LHCN-M2 (cell line): Measurements from ENCODE around the gene FBL. TPM values are rescaled to one million over a fixed set of nuclear protein-coding genes. Genes with fewer than 3 reads are reported as not detected.
A peak's percentile ranks its signal among the peaks of the same experiment; 100 is the strongest.

ENCODE experiments used
- DNase-seq: peaks from one replicate; pipeline ENCODE4 v3.0.0-alpha.2; 2012; ENCODE audit warnings: low read depth
- total RNA-seq: library from RNA; depleted of rRNA; stranded (reverse); fragments of >200 nt; gene quantifications from 2 replicates; pipeline ENCODE4 v1.2.3, GENCODE V29; 2014

Gene FBL
- total RNA-seq, 1 experiment from 2014 or later, result 80.9 TPM

DNA sequence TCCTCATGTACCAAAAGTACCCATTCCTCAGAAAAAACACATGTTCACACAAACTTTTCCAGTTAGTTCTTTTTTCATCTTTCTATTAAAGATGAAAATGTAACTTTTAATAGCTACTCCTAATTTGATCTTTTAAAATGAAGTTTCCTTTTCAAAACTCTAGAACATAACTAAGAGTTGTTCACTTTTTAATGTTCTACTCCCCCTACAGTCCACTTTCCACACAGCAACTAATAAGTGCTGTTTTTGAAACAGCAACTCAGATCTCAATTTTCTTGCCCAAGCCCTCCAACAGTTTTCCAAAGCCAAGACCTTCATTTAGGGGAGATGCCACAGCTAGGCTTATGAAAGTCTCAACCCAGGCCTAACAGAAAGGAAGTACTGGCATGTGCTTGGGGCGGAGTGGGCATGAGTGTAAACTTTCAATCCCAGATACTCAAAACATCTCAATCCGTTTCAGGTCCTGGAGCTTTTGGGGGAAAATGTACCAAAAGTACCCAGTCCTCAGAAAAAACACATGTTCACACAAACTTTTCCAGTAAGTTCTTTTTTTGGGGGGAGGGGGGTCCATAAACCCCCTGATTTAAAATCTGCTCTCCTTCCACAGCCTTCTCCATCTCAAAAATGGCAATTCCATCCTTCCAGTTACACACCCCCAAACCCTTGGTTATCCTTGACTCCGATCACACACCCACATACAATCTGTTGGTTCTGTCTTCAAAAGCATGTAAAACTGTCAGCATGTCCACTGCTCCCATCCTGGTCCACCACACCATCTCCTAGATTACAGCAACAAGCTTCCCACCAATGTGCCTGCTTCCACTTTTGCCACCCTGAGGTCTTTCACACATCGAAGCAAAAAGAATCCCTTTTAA lies 2.0 kb downstream of the FBL start:
- peak; percentile 42 for DNase-seq

DNA sequence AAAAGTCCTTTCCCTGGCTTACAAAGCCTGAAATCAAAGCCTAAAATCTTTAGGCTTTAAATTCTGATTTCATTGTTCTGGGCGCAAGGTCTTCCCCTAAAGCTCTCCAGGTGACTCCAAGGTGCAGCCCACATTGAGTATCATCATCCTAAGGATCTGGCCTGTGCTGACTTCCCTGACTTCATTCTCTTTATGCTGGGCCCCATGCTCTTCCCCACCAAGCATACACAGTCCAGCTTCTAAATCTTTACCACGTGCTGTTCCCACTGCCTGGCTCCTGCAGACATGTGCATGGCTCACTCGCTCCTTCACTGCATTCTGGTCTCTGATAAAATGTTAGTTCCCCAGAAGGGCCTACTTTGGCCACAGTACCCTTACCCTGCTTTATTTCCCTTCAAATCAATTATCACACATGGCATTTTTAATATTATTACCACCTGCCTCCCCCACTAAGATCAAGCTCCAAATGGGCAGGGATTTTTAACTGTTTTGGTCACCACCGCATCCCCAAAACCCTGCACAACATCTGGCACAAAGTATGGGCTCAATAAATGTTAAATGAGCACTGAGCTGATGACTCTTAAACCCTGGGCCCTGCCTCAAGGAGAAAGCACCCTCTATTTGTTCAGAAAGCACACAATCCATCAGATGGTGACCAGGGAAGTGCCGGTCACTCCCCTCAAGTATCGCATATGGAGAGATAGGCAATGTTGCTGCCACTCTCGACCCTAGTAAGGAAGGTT lies 3.3 kb downstream of the FBL start:
- no peak for DNase-seq

GRCh38 chr19:39841041-39841440 lies 5.1 kb downstream of the FBL start:
- no peak for DNase-seq

- no peak for DNase-seq
Measured at GRCh38 chr19:39840492-39840891, 5.7 kb downstream of the FBL start.

- DNase-seq, result peak; percentile 13
Measured at GRCh38 chr19:39839678-39840327, 6.4 kb downstream of the FBL start.

GRCh38 chr19:39838569-39838968 lies 7.6 kb downstream of the FBL start:
- no peak for DNase-seq

DNA sequence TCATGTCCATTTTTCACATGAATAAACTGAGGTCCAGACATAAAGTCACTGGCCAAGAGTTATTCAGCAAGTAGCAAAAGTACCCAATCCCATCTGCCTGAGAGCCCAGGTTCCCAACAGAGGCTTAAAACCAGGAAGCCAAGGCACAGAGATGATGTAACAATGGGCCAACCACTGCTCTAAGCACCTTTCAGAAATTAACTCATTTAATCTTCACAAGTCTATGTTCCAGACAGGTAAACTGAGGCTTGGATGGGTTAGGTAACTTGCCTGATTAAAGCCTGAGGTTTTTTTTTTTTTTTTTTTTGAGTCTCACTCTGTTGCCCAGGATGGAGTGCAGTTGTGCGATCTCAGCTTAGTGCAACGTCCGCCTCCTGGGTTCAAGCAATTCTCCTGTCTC lies 8.2 kb downstream of the FBL start:
- no peak for DNase-seq

GRCh38 chr19:39834287-39834841 lies 11.8 kb downstream of the FBL start:
- DNase-seq, result no peak

GRCh38 chr19:39833464-39834286 lies 12.5 kb downstream of the FBL start, which contains the start of gene DYRK1B:
Gene DYRK1B, minus strand, starts transcription at chr19:39834162. Its CDS starts 2,295 bp downstream, at chr19:39831867.
- peak; percentile 27 for DNase-seq

GRCh38 chr19:39833160-39833463 lies 13.1 kb downstream of the FBL start:
- no peak for DNase-seq

DNA sequence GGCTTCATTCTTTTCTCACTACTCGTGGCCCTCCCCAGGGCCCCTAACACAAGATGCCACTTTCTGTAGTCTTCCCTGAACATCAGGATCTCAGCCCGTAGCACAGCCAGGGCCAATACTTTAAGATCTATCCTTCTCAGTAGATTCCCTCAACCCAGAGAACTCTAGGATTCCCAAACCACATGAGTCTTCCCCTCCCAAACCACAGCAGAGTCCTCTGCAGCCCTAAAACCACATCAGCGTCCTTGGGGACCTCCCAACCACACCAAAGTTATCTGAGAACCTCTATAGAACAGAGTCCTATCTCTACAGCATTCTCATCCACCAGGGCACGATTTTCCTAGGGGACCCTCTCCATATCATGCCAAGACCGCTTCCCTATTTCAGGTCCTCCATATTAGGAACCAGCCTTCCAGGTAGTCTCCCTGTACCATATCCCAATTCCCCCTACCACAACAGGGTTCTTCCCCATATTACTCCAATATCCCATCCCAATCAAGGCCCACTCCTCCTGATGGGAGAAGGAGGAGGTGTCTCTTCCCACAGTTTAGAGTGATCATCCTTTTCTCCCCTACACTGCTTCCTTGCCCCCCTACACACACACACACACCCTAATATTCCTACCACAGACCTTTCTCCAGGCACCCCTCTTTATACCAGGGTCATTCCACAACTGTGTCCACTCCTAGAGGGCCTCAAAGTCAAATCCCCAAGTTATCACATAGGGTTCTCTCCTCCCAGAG lies 13.7 kb downstream of the FBL start:
- peak; percentile 76 for DNase-seq

DNA sequence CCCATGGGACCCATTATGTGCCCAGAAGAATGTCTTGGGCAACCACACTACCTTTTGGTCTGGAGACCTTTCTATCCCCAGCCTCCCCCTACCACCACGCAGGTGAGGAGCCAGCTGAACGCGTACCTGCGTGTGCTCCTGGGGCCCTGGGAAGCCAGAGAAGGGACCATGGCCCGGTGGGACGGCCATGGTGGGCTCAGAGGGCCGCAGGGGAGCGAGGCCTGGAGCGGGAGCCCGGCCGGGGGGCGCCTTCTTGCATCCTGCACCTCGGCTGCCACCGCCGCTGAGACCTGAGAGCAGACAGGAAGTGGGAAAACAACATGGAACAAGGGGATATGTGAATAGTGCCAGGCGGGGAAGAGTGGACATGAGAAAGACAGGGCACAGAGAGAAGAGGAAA lies 14.5 kb downstream of the FBL start:
- no peak for DNase-seq

- DNase-seq, result no peak
Measured at GRCh38 chr19:39830847-39831246, 15.3 kb downstream of the FBL start.

DNA sequence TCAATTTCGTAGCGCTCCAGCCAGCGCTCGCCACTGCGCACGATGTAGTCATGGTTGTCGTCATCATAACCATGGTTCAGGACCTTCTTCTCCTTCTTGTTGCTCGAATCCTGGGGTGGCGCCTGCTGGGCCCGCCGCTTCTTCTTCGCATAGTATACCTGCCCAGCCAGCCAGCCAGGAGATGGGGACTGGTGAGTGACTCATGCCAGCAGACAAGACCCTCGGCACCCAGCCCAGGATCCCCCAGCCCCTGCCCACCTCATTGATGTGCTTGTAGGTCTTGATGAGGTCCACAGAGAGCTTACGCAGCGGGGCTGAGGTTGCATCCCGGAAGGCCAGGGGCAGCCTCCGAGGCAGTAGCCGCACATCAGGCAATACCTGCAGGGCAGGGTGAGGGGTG lies 15.8 kb downstream of the FBL start:
- DNase-seq, result no peak

DNA sequence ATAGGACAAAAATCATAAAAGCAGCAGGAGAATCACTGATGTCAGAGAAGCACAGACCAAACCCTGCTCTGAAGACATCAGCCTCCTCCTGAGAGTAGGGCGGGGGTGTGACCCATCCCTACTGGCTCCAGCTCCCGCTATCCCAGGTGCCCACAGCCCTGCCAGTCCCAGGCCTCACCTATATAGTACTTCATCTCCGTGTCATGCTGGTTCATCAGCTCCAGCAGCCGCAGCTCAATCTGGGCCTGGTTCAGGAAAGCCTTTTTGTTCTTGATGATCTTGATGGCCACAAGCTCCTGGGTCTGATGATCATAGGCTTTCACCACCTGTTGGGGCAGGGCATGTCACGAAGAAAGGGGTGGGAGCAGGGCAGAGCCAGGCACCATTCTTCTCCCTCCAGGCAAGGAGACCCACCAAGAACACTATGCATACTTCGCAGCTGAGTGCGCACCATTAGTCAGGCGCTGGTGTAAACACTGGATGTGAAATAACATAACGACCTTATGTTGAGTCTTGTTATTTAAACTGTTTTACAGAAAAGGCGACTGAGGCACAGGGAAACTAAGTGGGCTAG lies 16.4 kb downstream of the FBL start:
- DNase-seq, result no peak

GRCh38 chr19:39828654-39829032 lies 17.5 kb downstream of the FBL start:
- no peak for DNase-seq

DNA sequence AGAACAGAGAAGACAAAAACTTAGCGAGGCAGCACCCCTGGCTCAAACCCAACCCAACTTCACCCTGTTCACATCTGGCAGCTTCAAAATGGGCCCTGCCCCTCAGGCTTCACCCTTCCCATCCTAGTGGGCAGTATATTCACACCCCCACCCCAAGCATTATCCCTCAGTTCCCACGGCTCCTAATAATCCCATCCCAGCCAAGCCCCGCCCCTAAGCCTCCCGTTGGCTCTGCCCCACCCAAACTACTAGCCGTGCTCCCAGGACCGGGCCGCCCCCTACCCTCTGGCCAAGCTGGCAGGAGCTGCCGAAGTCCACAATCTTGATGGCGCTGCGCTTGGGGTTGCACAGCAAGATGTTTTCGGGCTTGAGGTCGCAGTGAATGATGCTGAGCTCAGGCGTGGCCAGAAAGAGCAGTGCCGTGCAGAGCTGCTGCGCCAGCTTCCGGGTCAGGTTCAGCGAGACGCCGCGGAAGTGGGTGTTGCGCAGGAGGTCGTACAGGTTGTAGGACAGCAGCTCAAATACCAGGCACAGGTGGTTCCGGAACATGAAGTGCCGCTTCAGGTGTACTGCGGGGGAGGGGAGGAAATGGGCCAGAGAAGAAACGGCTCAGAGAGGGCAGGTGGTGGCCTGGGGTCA lies 18.0 kb downstream of the FBL start:
- DNase-seq, result no peak

GRCh38 chr19:39827216-39827615 lies 19.0 kb downstream of the FBL start:
- no peak for DNase-seq

DNA sequence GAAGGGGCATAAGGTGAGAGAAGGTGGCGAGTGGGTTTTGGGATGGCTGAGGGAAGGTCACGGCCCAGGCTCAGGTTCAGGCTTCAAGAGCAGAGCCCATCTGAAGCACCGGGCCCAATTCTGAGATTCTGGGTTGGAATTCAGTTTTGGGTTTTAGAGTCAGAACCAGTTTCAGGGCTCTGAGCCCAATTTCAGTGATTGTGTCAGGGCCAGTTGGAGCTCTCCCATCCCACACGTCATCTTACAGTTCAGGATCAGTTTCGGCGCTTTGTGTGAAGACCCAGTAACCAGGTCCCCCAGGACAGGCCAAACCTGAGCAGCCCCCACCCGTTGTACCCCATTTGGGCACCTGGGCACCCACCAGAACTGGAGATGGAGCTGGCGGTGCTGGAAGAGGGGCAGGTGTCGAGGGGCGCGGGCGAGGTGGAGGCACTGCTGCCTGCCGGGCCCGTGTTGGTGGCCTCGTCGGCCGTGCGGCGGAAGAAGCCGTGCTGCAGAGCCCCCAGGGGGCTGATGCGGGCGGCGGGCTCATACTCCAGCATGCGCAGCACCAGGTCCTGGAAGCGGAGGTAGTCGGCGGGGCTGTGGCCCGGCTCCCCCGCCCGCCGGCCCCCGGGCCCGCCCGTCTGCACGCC lies 19.8 kb downstream of the FBL start:
- DNase-seq, result no peak
